Measurements from ENCODE around the gene UBXN10.

DNA sequence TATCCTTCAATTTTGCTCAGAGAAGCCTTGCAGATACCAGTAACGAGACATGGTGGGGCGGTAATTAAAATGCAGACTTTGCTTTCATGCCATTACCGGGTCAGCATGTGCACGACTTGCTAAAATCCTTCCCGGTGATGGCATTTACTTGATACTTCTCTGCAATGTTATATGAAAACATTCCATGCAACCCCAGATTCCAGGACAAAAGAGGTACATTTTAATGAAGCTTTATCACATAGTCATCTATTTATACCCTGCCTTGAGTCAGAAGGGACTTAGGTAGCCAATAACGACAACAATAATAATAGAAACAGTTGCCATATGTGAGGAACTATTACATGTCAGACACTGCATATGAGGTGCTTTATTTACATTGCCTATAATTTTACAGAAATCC is 29.8 kb downstream of the UBXN10 start:
- TF ChIP-seq POLR2AphosphoS5 (IDR thresholded peaks at IDR 0.05; ENCODE audit: low read depth, low read length) = no peak
- TF ChIP-seq TAF1 (IDR thresholded peaks at IDR 0.05; ENCODE audit: low read depth, low read length) = no peak
- TF ChIP-seq POLR2A (IDR thresholded peaks at IDR 0.05; ENCODE audit: low read depth, low read length) = no peak

All from GM12891 (cell line).